ENCODE data around the gene PAN2. TPM values are rescaled to one million over a fixed set of nuclear protein-coding genes. Genes with fewer than 3 reads are reported as not detected.
"Not testable (repeated sequence)": the region's sequence is repeated elsewhere in the genome, so short reads cannot be mapped to it uniquely, and the experiment has no call there.

Gene PAN2
- total RNA-seq, 4 donors from 2014 or later, result 27.2 to 141 (median 39.7) TPM

- no peak within 1 kb of the TSS for H3K4me3 ChIP-seq
- H3K36me3 ChIP-seq, result peaks cover 18% of the 10 kb centered on the region
- TF ChIP-seq CTCF (IDR thresholded peaks at IDR 0.05) (no peak), EP300 (IDR thresholded peaks at IDR 0.05) (no peak), POLR2A (IDR thresholded peaks at IDR 0.05) (no peak), POLR2AphosphoS5 (IDR thresholded peaks at IDR 0.05) (no peak)
- H3K27ac ChIP-seq, result no peak within 1 kb of the TSS
- peaks cover 6% of the 10 kb centered on the region for H3K4me1 ChIP-seq
- 34% methylated on average over 9 of the region's 9 CpGs for WGBS
- H3K27me3 ChIP-seq, result no peaks in the 10 kb centered on the region
- no peak for DNase-seq (ENCODE audit: low spot score in 2 of 2)
- H3K9me3 ChIP-seq, result no peaks in the 10 kb centered on the region
Measured at GRCh38 chr12:56338308-56339157, 4.7 kb upstream of the PAN2 start, which contains the start of gene IL23A. Gene IL23A, plus strand, starts transcription at chr12:56338884. Its CDS starts 161 bp downstream, at chr12:56339045.

- Histone ChIP-seq H3K36me3 (peaks cover 11% of the 10 kb centered on the region), H3K27ac (no peak overlapping the region), H3K27me3 (no peaks in the 10 kb centered on the region), H3K4me1 (peaks cover 14% of the 10 kb centered on the region), H3K4me3 (no peak overlapping the region), H3K9me3 (no peaks in the 10 kb centered on the region)
- WGBS, result 83% methylated on average over 8 of the region's 8 CpGs
- TF ChIP-seq POLR2AphosphoS5 (IDR thresholded peaks at IDR 0.05) (no peak), CTCF (IDR thresholded peaks at IDR 0.05) (no peak), POLR2A (IDR thresholded peaks at IDR 0.05) (no peak), EP300 (IDR thresholded peaks at IDR 0.05) (no peak)
- DNase-seq (ENCODE audit: low spot score in 2 of 2), result no peak
Measured at GRCh38 chr12:56337753-56338251, 4.0 kb upstream of the PAN2 start.

GRCh38 chr12:56336361-56337167 lies 2.8 kb upstream of the PAN2 start:
- Histone ChIP-seq H3K36me3 (no peaks in the 10 kb centered on the region), H3K4me1 (peaks cover 18% of the 10 kb centered on the region), H3K9me3 (no peaks in the 10 kb centered on the region), H3K27ac (no peak overlapping the region), H3K4me3 (no peak overlapping the region), H3K27me3 (no peaks in the 10 kb centered on the region)
- no peak for TF ChIP-seq EP300 (IDR thresholded peaks at IDR 0.05)
- no peak for TF ChIP-seq POLR2A (IDR thresholded peaks at IDR 0.05)
- no peak for TF ChIP-seq POLR2AphosphoS5 (IDR thresholded peaks at IDR 0.05)
- no peak for TF ChIP-seq CTCF (IDR thresholded peaks at IDR 0.05)
- DNase-seq (ENCODE audit: low spot score in 2 of 2), result no peak
- WGBS, result 71% methylated on average over 9 of the region's 9 CpGs

GRCh38 chr12:56335527-56335926 lies 1.7 kb upstream of the PAN2 start:
- not testable (repeated sequence) for H3K36me3 ChIP-seq; H3K9me3 ChIP-seq; DNase-seq (ENCODE audit: low spot score in 2 of 2); H3K27ac ChIP-seq; H3K4me3 ChIP-seq; H3K27me3 ChIP-seq
- peaks cover 18% of the 10 kb centered on the region for H3K4me1 ChIP-seq
- WGBS, result 93% methylated on average over 7 of the region's 8 CpGs

- Histone ChIP-seq H3K4me1 (peaks cover 18% of the 10 kb centered on the region), H3K27me3 (no peaks in the 10 kb centered on the region), H3K9me3 (no peaks in the 10 kb centered on the region), H3K4me3 (peak overlapping the region; percentile 67), H3K36me3 (no peaks in the 10 kb centered on the region), H3K27ac (peak overlapping the region; percentile 95)
- 8% methylated on average over 6 of the region's 6 CpGs for WGBS
- DNase-seq (ENCODE audit: low spot score in 2 of 2), result no peak
- TF ChIP-seq CTCF (IDR thresholded peaks at IDR 0.05), result no peak
- TF ChIP-seq POLR2AphosphoS5 (IDR thresholded peaks at IDR 0.05), result no peak
Measured at GRCh38 chr12:56334490-56334793, 642 bp upstream of the PAN2 start.
